Hepatic stellate cell (primary cell): Measurements from ENCODE around the gene CYB5A.

Source experiments
- DNase-seq: peaks from one replicate; pipeline ENCODE4 v3.0.0; 2011; ENCODE audit warnings: low spot score

Gene CYB5A

DNA sequence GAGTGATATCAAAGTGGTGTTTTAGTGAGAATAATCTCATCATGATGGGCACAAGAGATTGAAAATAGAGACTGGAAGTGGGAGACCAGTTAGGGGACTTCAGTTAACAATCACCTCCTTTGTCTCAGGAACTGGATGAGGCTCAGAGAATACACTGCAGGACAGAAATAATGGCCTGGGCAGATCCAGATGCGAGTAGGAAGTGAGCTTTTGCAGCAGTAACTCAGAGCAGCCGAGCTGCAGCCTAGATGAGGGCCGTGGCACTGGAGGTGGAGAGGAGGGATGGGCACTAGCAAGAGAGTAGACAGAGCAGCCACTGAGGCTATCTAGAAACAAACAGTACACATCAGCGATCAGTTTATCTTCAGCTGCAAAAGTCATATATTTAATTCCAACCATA is 48.6 kb downstream of the CYB5A start:
- no peak for DNase-seq

DNA sequence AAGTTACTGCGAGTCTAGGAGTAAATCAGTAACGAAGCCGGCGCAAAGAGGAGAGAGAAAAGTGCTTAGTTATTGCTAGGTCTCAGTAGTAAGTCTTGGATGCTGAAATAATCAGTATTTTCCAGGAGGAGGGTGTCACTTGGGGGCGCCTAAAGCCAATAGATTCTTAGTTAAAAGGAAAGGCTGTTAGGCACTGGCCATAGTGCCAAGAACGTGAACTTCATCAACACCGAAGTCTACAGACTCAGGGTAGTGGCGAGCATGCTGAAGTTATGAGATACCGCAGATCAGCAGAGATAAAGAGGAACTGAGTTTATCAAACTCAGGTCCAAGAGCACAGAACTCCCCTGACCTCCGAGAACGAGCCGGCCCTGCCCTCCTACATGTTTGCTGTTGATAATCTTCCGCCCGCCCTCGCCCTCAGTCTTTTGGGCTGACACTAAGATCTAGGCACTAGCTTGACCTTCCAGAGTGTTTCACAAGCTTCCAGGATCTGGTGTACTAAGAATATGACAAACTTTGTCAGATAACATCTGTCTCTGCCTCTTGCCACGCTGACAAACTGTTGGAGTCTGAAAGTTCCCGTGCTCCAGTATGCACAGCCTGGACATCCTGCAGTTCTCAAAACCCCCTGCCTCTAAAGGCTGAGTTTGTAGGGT is 49.2 kb downstream of the CYB5A start:
- DNase-seq = no peak

- DNase-seq = no peak
Measured at GRCh38 chr18:74241970-74242369, 49.8 kb downstream of the CYB5A start.

- no peak for DNase-seq
Measured at GRCh38 chr18:74241426-74241825, 50.3 kb downstream of the CYB5A start.

DNA sequence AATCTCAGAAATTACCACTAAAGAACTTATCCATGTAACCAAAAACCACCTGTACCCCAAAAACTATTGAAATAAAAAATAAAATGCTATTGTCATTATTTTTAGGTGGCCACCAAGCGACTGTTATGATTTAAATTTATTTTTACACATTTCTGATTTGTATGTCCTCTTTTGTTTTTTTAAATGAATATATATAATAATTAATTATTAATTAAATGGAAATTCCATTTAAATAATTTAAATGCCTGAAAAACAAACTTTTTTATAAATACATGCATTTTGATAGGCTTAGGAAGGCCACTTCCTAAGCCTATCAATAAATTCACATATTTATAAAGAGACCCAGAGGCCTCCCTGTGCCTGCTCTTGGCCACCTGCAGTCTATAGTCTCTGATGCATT is 52.2 kb downstream of the CYB5A start:
- no peak for DNase-seq

- DNase-seq = no peak
Measured at GRCh38 chr18:74234326-74235171, 57.2 kb downstream of the CYB5A start.

DNA sequence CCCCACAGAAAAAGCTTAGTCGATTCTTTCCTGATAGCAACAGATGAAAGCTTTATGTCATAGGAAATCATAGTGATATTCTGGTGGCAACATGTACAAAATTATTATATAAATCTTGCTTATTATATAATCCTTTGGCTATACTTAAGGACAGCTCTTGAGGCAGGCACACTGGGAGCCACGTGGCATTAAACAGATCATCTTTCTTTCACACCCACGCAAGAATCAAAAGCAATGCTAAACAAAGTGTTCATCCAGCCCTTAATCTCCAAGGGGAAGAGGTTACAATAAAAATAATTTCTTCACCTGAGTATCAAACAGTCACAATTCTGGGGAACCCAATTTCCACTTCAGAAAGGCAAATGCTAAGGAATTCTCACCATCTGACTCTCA is 57.8 kb downstream of the CYB5A start:
- no peak for DNase-seq

GRCh38 chr18:74230922-74231714 is 60.6 kb downstream of the CYB5A start:
- no peak for DNase-seq

DNA sequence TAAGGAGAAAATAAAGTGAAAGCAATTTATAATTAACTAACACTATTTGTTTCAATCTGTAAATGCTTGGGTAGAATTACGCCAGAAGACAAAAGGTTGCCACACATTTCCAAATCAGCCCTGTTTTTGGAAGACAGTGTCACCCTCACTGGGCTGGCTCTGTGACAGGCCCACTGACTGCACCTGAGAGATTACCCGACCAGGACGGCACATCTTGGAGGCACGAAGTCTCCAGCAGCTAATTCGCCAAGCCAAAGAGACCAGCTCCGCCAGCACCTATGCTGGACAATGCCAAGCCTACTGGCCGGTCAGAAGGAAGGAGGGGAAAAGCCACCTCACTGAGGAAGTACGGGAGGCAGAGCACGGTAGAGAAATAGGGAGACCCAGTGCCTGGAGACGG is 61.9 kb downstream of the CYB5A start:
- no peak for DNase-seq

DNA sequence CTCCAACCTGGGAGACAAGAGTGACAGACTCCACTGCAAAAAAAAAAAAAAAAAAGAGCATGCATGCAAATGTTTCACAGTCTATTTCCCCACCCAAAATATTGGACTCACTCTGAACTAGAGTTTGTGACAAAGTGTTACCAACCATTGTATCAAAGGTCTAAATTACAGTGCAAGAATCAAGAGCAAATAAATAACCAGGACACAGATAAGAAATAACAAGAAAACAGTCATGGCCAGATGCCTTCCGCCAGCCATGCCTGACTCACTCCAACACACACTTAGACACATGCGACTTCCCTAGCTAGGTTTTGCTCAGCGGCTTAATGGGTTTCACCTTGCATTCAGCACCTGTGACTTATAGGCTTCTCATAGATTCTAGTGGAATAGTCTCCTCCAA is 62.8 kb downstream of the CYB5A start:
- no peak for DNase-seq

GRCh38 chr18:74228312-74228711 is 63.5 kb downstream of the CYB5A start:
- no peak for DNase-seq

DNA sequence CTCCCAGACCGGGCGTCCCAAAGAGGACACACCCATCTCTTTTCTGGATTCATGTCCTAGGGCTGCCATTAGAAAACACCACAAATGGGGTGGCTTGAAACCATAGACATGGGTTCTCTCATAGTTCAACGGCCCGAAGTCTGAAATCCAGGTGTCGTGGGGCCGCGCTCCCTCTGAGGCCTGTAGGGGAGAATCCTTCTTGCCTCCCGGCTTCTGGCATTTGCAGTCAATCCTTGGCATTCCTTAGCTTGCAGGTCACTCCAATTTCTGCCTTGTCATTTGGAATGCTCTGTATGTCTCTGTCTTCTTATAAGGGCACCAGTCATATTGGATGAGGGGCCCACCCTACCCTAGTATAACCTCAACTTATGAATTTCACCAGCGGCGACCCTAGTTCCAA is 65.1 kb downstream of the CYB5A start:
- no peak for DNase-seq

DNA sequence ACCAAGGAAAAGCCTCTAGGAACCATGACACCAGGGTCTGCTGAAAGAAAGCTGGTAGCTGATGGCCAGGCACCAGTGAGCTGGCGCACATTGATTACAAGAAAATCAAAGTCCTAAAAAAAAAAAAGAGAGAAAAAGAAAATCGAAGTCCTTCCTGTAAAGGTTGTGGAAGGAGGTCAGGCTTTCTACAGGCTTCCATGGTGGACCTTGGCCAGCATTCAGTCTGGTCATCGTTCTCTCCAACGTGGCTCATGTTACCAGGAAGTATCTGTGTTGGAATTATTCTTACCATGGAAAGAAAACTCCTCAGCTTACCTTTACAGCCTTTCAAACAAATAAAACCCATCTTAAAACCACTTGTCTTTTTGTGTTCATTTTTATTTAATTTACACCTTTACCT is 65.6 kb downstream of the CYB5A start:
- DNase-seq = no peak

DNA sequence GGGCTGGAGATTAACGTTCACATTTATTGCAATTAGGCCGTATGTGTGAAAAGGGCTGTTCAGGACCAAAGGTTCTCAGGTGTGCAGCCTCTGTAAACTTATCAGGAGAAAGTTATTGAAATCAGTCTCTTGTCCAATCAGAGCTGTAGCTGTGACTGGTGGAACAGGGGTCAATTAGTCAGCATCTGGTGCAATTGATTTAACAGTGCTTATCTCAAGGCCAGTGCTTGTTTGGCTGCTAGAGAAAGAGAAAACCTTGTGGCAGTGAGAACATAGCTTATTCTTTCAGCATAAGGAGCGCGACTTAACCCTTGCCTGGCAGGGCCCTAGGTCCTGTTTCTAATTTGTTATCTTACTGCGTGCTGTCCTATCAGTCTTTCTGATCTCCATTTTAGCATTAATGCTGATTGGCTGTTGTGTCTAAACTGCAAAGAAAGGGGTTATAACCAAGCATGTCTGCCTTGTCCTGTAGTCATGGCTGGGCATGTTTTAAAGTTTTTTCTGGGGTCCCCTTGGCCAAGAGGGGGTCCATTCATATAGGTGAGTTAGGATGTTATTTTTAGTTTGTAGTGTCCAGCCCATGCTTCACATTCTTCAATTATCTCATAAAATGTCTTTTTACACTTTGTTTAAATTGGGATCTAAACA is 66.4 kb downstream of the CYB5A start:
- no peak for DNase-seq

DNA sequence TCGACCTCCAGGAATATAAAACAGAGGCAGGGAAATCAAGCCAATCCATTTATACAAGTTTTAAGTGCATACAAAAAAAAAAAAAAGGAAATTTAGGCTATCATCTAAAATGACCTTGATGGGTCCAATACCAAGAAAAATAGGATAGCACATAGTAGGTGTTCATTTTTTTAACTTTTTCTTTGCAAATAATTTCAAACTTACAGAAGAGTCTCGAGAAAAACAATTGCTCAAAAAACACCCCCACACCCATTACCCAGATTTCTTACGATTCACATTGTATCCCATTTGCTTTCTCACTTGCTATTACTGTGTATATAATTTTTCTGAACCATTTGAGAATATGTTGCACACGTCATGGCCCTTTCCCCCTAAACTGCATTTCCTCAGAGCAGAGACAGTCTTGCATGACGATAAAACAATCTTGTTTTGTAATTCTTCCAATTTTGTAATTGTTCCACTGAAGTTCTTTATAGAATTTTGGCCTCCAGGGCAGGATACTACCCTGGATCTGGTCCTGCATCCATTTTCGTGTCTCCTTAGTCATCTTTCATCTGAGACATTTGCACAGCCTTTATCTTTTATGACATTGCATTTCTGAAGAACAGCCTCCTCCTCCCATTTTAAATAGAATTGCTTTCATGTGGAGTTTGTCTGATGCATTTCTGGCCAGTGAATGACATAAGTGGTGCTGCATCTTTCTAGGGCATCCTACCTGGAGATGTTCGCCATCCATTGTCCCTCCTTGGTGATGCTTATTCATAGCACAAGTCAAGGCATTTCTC is 68.9 kb downstream of the CYB5A start:
- DNase-seq = no peak

- DNase-seq = no peak
Measured at GRCh38 chr18:74221081-74221480, 70.7 kb downstream of the CYB5A start.

GRCh38 chr18:74219056-74219455 is 72.7 kb downstream of the CYB5A start:
- no peak for DNase-seq

GRCh38 chr18:74217476-74218143 is 74.2 kb downstream of the CYB5A start:
- no peak for DNase-seq

GRCh38 chr18:74216661-74217110 is 75.1 kb downstream of the CYB5A start:
- no peak for DNase-seq

DNA sequence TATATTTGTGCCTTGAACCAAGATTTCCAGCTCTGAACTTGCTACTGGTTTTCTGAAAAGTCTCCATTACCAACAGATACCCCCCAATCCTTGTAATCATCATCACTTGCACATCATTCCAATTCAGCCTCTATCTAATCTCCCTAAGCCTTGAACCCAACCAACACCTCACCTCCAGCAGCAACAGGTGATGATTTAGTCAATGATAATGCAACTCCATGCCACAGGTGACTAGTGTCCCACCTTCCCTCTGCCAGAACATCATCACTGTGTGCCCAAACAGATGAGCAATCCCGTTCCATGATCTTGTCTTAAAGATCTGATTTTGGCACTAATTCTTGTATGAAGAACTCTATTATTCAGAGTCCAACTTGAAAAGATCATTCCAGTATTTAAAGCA is 75.9 kb downstream of the CYB5A start:
- DNase-seq = no peak

DNA sequence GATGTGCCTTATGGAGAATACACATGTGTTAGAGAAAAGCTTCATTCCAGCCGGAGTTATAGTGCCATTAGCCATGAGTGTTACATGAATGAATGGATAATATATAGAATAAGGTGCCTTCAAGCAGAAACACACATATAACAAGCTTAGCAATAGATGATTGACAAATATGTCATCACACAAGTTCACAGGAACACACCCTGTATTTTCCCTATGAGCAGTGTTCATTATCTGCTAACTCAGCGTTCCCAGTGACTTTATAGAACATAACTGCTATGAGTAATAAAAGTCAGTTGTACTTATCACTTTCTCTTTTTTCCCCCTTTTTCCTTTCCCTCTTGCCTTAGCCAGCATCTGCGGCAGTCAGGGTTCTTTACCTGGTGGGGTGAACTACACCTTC is 78.3 kb downstream of the CYB5A start:
- DNase-seq = no peak
